ENCODE measurements around the gene DHX40.
"Not testable (repeated sequence)": the region's sequence is repeated elsewhere in the genome, so short reads cannot be mapped to it uniquely, and the experiment has no call there.

Gene DHX40

DNA sequence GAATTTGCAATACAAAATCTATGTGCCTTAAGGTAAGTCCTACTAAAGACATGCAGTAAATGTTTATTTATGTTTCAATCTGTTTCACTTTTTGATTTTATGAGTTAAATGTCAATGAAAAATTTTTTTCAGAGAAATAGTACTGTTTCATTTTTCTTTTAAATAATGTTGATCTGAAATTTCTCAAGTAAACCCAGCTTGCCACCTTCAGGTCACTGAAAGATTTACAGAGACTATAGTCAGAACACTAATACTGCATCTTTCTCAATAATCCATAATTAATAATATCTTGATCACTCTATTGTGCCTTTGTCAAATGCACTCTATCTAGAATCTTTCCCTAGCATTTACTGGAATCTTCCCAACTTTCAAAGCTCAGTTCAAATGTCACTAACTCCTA is 6.5 kb upstream of the DHX40 start:
- DNase-seq (ENCODE audit: low spot score): peak; percentile 6

DNA sequence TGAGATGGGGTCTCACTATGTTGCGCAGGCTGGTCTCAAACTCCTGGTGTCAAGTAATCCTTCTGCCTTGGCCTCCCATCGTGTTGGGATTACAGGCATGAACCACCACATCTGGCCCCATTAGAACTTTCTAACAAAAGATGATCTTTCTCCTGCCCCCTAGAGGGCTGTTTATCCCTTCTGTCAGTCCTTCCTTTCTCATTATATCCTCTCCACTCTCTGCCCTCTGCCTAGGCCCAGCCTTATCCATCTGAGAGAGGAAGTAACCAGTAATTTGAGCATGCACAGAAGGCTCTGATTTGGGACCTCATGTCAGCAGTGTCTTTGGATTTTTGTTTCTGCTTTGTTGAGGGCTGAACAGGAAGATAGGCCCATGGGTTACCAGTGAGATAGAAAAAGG is 4.4 kb upstream of the DHX40 start:
- DNase-seq (ENCODE audit: low spot score): peak; percentile 12

DNA sequence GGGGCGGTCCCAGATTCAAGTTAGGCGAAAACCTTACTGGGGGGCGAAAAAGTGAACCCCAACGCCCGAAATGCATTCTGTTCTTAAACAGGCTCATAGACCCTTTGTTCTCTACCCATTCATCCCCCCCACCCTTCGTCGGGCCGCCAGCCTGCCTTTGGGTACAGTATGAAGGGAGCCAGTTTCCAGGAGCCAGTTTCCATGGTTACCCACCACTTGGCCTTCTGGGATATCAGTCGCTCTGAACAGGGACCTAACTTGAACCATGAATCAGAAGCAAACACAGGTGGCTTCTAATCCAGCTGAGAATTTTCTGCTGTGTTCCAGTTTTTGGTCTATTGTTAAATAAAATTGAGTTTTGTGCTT is 532 bp downstream of the DHX40 start:
- DNase-seq (ENCODE audit: low spot score): peak; percentile 83

DNA sequence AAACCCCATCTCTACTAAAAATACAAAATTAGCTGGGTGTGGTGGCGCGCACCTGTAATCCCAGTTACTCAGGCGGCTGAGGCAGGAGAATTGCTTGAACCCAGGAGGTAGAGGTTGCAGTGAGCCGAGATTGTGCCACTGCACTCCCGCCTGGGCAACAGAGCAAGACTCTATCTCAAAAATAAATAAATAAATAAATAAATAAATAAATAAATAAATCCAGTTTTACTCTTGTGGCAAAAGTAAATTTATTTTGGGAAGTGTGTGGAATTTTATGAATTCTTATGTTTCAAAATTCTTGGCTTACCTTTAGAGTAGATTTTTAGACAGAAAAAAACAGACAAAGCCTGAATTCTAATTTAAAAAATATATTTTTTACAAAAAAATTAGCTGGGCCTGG is 3.7 kb downstream of the DHX40 start:
- not testable (repeated sequence) for DNase-seq (ENCODE audit: low spot score)

DNA sequence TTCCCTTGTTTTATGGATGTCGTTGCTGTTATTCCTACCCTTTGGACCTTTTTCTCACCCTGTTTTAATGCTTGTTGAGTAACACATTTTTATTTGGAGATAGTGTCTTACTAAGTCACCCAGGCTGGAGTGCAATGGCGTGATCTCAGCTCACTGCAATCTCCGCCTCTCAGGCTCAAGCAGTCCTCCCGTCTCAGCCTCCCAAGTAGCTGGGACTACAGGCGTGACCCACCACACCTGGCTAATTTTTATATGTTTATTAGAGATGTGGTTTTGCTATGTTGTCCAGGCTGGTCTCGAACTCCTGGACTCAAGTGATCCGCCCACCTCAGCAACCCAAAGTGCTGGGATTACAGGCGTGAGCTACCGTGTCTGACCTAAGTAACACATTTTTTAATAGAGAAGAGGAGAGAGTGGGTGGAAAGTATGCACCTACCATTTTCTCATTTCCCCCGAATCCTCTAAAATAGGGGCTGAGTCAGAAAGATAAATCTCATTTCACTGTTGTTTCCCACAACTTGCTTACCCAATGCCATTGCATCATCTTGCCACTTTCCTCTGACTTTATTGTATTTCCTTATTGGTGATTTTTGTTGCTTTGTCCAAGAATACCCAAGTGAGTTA is 7.0 kb downstream of the DHX40 start:
- peak; percentile 5 for DNase-seq (ENCODE audit: low spot score)

- DNase-seq (ENCODE audit: low spot score): not testable (repeated sequence)
Measured at GRCh38 chr17:59584168-59584567, 18.8 kb downstream of the DHX40 start.

DNA sequence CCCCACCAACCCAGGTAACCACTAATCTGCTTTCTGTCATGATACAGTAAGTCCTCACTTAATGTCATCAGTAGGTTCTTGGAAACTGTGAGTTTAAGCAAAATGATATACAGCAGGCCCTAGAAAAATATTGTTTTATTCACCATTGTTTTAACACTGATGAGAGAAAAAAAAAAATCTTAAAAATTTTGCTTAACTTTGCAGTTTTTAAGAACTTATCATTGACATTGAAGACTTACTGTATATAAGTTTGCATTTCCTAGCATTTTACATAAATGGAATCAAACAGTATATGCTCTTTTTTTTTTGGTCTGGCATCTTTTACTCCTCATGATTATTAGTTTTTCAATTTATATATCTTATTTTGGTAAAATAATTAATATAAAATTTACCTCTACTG is 34.8 kb downstream of the DHX40 start:
- DNase-seq (ENCODE audit: low spot score): no peak

- no peak for DNase-seq (ENCODE audit: low spot score)
Measured at GRCh38 chr17:59601130-59601529, 35.7 kb downstream of the DHX40 start.

GRCh38 chr17:59607061-59607460 is 41.7 kb downstream of the DHX40 start:
- DNase-seq (ENCODE audit: low spot score): no peak

DNA sequence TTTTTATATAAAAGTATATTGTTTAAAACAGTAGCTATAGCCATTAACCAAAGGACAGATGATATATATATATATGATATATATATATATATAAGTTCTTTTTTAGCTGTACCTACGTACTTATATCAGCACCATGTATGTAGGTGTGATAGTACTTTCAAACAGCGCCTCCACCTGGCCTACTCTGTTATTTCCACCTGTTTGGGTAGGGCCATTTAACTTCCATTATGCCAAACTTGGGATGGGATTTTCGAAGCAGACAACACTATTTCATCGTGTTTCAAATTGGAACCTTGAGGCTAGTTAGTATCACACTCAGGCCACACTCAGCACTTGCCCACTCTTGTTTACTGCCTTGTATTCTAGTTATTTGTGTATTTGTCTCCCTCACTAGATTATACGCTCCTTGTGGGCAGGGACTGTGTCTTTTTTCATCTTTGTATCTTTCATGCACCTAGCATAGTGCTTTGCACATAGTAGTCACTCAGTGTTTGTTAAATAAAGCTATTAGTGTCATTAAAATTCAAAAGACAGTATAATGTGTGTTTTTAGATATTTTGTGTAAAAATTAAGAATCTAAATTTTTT is 42.5 kb downstream of the DHX40 start:
- DNase-seq (ENCODE audit: low spot score): no peak

GRCh38 chr17:59611503-59611902 is 46.1 kb downstream of the DHX40 start:
- no peak for DNase-seq (ENCODE audit: low spot score)

GRCh38 chr17:59616253-59616920 is 51.0 kb downstream of the DHX40 start:
- no peak for DNase-seq (ENCODE audit: low spot score)

DNA sequence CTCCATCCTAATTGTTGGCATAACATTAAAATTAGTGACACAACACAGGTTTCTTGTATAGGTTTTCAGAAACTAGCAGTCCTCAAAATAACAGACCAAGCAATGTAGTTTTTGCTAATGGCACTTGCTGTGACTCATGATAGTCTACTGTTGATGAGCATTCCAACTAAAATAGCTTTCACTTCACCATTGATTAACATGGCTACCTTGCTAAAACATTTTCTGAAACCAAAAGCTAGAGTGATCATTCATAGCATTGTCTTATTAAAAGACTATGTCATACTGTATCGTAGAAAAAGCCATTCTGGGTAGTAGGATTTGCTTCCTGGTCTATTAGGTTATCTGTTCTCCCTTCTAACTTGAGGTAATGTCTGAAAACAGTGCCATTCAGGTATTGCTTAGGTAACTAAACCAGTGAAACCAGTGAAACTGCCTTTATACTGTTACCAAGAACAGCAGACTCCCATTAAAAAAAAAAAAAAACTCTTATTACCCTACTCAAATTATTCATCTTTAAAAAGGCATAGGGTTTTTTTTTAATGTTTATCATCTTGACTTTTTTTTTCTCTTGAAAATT is 51.8 kb downstream of the DHX40 start:
- no peak for DNase-seq (ENCODE audit: low spot score)

GRCh38 chr17:59619035-59619297 is 53.6 kb downstream of the DHX40 start:
- no peak for DNase-seq (ENCODE audit: low spot score)

DNA sequence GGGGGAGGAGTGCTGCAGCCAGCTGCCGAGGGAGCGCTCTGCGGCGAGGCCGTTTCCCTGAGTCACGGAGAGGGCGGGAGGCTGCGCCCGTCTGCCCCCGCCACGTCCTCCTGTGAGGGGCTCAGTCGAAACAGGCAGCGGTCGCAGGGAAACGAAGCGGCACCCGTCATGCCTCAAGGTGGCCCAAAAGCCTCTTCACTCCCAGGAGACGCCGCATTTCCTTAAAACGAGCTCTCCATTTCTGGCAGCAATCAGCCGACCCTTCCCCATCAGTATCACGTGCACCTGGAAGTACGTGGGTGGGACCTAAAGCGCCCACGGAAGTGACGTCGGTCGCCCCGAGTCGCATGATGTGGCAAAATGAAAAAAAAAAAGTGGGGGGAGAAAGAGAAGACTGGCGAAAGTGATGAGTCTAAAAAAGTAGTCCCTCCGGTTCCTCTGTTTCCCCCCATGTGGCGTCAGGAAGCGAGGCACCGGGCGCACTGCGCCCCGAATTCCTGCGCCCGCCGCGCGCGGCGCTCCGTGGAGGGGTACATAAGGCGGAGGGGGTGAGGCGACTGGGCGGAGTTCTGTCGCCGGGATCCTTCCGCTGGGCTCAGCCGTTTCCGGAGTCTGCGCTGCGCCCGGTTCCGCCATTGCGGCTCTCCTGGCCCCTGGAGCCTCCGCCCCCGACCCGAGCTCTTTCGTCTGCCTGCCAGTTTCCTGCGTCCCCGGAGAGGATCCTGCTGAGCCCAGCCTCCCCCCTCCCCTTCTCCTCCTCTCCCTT is 54.1 kb downstream of the DHX40 start, which contains the start of gene CLTC:
CLTC (plus strand) TSS at position 598 of the 766 bp plus-strand sequence. CDS start 237 bp downstream, outside the sequence.
- DNase-seq (ENCODE audit: low spot score): peak; percentile 90

DNA sequence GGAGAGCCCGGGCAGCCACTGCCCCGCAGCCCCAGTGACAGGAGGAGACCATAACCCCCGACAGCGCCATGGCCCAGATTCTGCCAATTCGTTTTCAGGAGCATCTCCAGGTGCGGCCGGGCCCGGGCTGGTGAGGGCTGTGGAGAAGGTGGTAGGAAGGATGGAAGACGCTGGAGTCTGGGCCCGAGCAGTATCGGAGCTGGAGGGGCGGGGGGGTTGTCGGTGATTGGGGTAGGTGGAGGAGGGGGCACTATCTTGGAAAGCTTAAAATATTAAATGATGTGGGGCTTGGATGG is 54.6 kb downstream of the DHX40 start:
- no peak for DNase-seq (ENCODE audit: low spot score)

DNA sequence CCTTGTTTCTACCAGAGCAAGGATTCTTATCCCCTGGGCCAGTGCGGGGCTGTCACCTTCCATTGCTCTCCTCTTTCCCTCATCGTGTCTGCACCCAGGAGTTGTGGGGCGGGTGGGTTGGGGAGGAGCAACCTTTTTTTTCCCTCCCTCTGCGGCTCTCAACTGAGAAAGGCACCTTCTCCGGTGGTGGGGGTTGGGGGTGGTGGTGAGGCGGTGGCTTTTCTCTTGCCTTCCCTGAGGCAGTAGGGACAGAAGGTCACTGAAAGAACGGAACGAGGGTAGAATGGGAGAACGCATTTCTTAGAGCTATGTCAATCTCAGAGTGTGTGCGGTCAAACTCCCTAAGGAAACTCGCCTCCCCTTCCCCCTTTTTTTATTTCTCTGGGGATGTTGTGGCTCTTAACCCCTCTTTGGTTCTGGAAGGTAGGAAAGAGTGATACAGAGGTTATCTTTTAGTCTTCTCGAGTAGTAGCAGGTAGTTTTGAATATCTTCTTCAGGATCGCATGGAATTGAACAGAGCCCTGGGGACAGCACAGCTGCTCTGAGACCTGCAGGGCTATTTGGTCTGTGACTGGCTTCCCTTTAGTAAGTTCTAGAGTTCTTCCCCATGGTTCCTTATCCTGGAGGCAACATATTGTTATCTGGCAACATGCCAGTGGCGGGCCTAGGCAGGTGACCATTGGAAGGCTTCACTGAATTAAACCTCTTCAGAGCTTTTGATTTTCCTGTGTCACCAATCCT is 55.3 kb downstream of the DHX40 start:
- peak; percentile 26 for DNase-seq (ENCODE audit: low spot score)

DNA sequence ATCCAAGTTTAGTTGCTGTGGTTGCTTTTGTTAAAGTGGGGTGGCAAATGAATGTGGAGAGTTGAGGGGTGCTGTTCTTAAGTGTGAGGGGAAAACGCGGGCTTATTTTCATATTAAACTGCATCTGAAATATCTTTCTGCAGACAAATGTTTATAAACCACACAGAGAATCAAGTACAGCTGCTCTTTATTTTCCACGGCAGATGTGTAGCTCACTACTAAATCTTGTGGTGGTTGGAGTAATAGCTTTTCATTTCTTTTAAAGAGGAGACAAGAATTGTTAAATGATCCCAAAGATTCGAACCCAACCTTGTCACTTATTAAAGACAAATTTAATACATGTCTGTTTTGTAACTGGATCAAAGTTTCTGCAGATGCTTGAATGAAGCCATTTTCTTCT is 56.4 kb downstream of the DHX40 start:
- DNase-seq (ENCODE audit: low spot score): no peak

- no peak for DNase-seq (ENCODE audit: low spot score)
Measured at GRCh38 chr17:59623151-59623550, 57.7 kb downstream of the DHX40 start.

GRCh38 chr17:59626756-59627155 is 61.3 kb downstream of the DHX40 start:
- DNase-seq (ENCODE audit: low spot score): no peak

DNA sequence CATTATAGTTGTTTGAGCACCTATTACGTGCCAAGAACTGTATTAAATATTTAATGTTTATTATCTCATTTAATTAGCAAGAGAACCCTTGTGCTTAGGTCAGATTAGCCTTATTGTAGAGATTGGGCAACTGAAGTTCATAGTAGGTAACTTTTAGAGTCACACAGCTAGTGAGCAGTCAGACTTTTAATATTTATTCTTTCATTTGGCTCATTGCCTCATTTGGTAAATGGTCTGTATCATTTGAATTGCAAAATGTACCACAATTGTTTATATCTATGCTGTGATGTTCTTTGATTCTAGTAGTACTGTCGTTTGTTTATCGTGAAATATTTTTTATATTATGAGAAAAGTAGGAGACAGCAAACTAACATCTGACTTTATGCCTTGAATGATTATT is 61.9 kb downstream of the DHX40 start:
- DNase-seq (ENCODE audit: low spot score): no peak

- DNase-seq (ENCODE audit: low spot score): no peak
Measured at GRCh38 chr17:59627770-59628171, 62.4 kb downstream of the DHX40 start.

All from AG08395 (cell line).